NCI-H2227 (cell line): Measurements from ENCODE around the gene STAT3.
"Not testable (repeated sequence)": the region's sequence is repeated elsewhere in the genome, so short reads cannot be mapped to it uniquely, and the experiment has no call there.

ENCODE experiments used
- DNase-seq: peaks from one replicate; lab custom pipeline; 2025; ENCODE audit not compliant: unreplicated experiment; lab: John Stamatoyannopoulos, UW

Gene STAT3

DNA sequence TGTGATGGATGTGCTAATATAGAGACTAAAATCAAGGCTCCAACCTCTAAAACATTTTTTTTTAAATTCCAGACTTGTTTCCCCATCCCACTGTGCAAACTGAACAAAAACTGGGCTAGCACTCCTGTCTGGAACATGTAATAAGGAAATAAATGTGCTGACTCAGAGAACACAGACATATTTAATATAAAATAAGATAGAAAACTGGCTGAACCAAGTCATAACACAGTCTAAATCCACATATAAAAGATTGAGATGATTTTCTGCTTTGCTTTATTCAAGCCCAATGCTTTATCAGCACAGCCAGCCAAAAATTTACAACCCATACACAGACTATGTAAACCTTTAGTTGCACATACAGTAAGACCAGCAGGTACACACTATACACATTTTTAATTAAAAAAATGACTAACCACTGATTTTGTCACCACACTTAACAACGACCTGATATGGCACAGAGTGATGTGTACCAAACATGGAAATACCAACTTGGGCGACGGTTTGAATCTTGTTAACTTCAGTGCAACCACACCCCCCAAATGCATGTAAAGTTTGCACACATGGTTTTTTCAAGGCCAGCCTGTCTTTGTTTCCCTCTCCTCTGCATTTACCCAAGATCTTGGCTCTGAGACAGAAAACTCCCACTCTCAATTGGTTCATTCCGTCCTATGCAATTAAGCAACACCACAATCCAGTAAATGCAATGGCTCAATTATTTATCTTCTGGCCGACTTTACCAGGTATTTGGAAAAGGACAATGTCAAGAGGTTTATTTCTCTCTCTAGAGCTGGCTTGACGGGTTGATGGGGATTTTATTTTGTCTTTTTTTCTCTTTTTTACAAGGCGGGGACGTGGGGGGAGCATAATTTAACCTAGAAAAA is 1.2 kb downstream of the STAT3 start:
- DNase-seq, result peak; percentile 46

- DNase-seq, result no peak
These were observed 6.3 kb downstream of the STAT3 start for GRCh38 chr17:42381898-42382297.

DNA sequence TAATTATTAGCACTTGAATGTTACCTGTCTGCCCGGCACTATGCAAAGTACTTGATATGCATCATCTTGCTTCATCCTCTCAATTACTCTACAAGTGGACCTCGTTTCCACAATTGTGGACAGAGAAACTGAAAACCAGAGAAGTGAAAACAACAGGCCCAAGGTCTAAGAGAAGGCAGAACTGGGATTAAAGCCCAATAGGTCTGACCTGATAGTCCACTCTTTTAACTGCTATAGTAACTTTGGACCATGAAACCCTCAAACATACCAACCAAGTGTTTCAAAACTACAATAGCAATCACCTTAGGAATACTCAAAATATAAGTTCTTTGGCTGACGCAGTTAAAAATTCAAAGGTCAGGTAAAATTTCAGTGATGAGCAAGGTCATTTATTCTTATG is 7.3 kb downstream of the STAT3 start:
- no peak for DNase-seq

- DNase-seq, result peak; percentile 42
These were observed 9.2 kb downstream of the STAT3 start for GRCh38 chr17:42378959-42379594.

- DNase-seq, result no peak
These were observed 9.8 kb downstream of the STAT3 start for GRCh38 chr17:42378359-42378958.

GRCh38 chr17:42373896-42374295 is 14.3 kb downstream of the STAT3 start:
- DNase-seq, result no peak

DNA sequence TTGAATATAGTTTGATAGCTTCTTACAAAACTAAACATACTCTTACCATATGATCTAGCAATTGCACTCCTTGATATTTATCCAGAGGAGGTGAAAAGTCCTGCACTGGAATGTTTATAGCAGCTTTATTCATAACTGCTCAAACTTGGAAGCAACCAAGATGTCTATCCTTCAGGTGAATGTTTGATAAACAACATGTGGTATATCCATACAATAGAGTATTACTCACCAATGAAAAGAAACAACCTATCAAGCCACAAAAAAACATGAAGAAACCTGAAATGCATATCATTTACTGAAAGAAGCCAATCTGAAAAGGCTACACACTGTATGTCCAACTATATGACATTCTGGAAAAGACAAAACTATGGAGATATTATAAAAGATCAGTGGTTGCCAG is 16.1 kb downstream of the STAT3 start:
- DNase-seq, result no peak

DNA sequence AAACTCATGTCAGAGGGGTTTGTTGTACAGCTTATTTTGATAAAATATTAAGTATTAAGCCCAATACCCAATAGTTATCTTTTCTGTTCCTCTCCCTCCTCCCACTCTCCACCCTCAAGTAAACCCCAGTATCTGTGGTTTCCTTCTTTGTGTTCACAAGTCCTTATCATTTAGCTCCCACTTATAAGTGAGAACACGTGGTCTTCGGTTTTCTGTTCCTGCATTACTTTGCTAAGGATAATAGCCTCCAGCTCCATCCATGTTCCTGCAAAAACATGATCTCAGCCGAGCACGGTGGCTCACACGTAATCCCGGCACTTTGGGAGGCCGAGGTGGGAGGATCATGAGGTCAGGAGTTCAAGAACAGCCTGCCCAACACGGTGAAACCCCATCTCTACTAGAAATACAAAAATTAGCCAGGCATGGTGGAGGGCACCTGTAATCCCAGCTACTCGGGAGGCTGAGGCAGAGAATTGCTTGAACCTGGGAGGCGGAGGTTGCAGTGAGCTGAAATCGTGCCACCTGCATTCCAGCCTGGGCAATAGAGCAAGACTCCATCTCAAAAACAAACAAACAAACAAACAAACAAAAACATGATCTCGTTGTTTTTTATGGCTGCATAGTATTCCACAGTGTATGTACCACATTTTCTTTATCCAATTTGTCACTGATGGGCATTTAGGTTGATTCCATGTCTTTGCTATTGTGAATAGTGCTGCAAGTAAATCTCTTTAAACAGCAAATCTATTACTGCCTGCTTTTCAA is 19.3 kb downstream of the STAT3 start:
- not testable (repeated sequence) for DNase-seq

DNA sequence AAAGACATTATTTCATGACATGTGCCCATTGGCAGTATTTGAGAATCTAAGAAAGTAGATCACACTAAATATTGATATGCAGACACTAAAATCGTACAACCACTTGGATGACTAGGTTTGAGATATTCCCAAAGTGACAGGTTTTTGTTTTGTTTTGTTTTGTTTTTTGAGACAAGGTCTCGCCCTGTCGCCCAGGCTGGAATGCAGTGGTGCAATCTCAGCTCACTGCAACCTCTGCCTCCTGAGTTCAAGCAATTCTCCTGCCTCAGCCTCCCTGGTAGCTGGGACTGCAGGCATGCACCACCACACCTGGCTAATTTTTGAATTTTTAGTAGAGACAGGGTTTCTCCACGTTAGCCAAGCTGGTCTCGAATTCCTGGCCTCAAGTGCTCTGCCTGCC is 19.9 kb downstream of the STAT3 start:
- not testable (repeated sequence) for DNase-seq

DNA sequence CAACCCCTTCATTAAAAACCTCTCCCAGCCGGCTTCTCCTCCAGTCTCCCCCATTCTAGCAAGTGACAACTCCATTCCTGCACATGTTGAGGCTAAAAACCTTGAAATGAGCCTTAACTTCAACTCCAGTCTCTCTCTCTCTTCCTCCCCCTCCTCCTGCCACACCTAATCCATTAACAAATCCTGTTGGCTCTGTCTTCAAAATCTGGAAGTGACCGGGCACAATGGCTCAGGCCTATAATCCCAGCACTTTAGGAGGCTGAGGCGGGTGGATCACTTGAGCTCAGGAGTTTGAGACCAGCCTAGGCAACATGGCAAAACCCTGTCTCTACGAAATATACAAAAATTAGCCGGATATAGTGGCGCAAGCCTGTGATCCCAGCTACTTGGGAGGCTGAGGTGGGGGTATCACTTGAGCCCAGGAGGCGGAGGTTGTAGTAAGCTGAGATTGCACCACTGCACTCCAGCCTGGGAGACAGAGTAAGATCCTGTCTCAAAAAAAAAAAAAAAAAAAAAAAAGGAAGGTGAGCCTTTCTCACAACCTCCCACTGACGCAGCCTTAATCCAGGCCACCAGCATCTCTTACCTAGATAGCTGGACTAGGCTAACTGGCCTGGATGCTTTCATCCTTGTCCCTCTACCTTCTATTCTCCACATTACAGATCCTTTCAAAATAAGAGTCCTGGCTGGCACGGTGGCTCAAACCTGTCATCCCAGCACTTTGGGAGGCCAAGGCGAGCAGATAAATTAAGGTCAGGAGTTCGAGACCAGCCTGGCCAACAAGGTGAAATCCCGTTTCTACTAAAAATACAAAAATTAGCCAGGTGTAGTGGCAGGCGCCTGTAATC is 21.8 kb downstream of the STAT3 start:
- not testable (repeated sequence) for DNase-seq

DNA sequence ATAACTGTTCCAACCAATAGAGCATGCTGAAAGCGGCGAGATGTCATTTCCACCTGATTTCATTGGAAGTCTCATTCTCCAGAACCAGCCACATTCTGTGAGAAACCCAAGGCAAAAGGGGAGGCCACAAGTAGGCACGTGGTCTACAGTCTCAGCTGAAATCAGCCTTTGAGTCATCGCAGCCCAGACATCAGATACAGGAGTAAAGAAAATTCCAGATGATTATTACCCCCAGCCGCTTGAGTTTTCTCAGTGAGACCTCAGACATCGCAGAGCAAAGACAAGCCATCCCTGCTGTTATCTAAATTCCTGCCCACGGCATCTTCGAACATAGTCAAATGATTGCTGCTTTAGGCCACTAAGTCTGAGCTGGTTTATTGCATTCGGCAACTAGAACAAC is 23.1 kb downstream of the STAT3 start:
- no peak for DNase-seq

DNA sequence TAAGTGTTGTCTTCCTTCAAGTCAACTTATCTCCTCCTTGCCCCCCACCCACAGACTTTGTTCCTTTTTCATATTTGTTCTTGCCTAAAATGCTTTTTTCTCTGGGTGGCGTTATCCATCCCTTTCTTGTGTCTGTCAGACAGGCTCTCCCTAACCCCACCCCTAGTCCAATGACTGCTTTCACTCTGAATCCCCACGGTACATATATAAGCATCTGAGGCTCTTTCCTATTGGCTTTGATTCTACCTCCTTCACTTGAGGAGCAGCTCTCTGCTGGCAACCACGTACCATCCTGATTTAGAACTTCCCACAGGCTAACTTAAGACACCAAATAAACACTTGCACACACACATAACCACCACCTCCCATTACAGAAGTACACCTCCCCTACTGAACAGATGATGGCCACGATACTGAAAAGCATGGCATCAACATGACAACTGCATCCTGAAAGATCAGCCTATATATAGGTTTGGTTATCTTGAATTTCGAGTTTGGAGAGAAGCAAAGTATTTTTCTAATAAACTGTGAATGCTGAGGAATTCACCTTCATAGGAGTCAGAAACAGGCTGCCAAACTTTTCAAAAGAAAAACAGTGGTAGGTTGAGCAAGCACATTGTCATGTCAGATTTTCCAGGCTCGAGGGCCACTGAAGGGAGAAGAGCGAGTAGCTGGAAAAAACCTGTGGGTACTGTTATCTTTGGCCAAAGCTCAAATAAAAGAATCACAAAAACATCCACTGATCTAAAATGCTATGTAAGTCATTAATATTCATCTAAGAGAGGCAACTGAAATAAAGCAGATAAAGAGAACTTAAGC is 24.3 kb downstream of the STAT3 start:
- no peak for DNase-seq

DNA sequence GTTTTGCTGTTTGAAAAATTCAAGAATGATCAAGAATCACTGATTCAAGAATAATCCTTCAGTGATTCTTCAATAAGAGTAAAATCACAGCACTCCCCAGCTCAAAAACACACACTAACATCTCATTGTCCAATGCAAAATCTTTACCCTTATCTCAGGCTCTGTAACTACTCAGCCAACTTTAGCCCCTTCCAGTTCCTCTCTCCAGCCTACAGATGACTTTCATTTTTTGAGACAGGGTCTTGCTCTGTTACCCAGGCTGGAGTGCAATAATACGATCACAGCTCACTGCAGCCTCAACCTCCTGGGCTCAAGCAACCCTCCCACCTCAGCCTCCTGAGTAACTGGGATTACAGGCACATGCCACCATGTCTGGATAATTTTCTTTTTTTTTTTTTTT is 25.0 kb downstream of the STAT3 start:
- no peak for DNase-seq

DNA sequence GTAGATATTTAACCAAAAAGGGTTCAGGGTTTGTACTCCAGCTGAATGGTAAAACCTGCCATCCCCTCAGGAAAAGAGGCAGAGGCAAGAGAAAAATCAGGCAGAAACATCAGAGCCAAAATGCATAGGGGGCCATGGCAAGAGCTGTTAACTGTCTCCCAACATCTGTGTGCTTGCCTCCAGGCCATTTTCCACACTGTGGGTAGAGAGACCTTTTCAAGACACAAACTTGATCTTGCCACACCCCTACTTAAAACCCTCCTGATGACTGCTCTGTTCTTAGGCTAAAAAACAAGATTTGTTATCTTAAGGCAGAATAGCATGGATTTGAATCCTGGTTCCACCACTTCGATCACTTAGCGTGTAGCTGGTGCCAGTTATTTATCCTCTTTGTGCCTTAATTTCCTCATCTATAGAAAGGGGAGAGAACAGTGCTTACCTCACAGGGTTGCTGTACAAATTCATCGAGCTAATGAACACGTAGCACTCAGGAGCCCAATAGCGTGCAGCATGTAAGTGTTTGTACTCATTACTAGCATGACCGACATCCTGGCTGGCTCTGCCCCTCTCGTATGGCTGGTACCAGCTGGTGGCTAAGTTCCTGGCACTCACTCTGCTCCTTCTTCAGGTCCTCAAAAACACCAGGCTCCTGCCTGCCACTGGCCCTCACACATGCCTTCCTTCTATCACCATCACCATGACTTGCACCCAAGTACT is 25.8 kb downstream of the STAT3 start:
- DNase-seq, result no peak

- DNase-seq, result peak; percentile 89
These were observed 26.5 kb downstream of the STAT3 start for GRCh38 chr17:42361781-42362186.

- not testable (repeated sequence) for DNase-seq
These were observed 27.9 kb downstream of the STAT3 start for GRCh38 chr17:42360388-42360787.

- DNase-seq, result no peak
These were observed 29.1 kb downstream of the STAT3 start for GRCh38 chr17:42359133-42359532.

DNA sequence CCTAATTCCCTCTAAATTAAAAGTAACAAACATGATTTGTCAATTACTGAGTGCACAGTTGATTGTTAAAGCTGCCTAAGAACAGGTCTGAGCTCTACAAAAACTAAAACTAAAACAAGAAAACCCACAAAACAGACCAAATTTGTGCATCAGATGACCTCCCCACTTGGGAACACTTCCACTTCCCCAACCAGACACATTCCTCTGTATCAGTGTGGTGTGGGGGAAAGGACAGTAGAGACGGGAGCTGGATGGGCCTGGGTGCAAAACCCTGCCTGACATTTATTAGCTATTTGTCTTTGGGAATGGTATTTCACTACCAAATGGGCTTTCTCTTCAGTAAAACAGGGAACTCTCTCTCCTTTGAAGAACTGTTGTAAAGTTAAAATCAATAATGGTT is 29.8 kb downstream of the STAT3 start:
- no peak for DNase-seq
